Measurements from ENCODE around the gene LIPA. TPM values are rescaled to one million over a fixed set of nuclear protein-coding genes. Genes with fewer than 3 reads are reported as not detected.

LIPA gene
- total and polyA plus RNA-seq, 2 of the 4 experiments (the other 2 are of a cell fraction) = 23.1 to 31.9 TPM

DNA sequence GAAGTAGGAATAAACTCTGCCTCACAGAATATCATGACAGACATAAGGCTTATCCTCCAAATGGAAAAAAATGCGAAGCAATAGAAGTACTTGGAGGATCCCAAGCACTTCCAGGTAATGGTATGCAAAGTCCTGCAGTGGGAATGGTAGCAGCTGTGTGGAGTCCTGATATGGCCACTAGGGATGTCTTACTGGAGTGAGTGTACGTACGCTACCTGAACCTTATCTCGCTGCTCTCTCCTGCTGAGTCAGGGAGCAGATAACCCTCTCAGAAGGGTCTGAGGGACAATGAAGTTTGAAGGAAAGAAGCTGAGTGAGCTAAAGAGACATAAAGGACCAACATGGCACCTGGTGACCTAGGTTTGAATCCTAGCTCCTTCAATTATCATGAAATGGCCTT lies 86.7 kb downstream of the LIPA start:
- Histone ChIP-seq H2BK20ac (ENCODE audit: low read depth, low read length) (no peak overlapping the region), H2BK15ac (ENCODE audit: low read depth, low read length) (no peak overlapping the region), H2AK9ac (replicated peaks; ENCODE audit: low read depth, low read length, poor library complexity) (no peak overlapping the region), H3K14ac (replicated peaks; ENCODE audit: low read depth, low read length) (no peak overlapping the region), H3K79me1 (ENCODE audit: low read depth in 1 of 2, low read length in 2 of 2) (no peaks in the 10 kb centered on the region), H3K27ac (ENCODE audit: insufficient read depth, low read length) (no peak overlapping the region), H3K56ac (ENCODE audit: extremely low read depth, insufficient read depth, low read length) (no peak overlapping the region), H3K4me2 (ENCODE audit: low read depth, low read length) (no peak overlapping the region), H3K18ac (ENCODE audit: low read depth, low read length) (no peak overlapping the region), H3K9me1 (ENCODE audit: insufficient read depth, low read length) (no peaks in the 10 kb centered on the region), H2AK5ac (ENCODE audit: low read depth, low read length) (no peak overlapping the region), H3K27me3 (ENCODE audit: control insufficient read depth, insufficient read depth, low read length) (peaks cover 8% of the 10 kb centered on the region; the same call in 1 of the 2 replicates), H4K8ac (ENCODE audit: low read depth in 2 of 2, low read length in 2 of 2) (no peak overlapping the region), H3K4ac (ENCODE audit: low read depth, low read length) (no peak overlapping the region), H2BK5ac (ENCODE audit: low read depth, low read length, poor library complexity, severe bottlenecking) (no peak overlapping the region), H2BK120ac (ENCODE audit: low read depth, low read length) (no peak overlapping the region), H3K4me1 (ENCODE audit: control insufficient read depth, insufficient read depth, low read length) (no peaks in the 10 kb centered on the region), H3K9ac (ENCODE audit: low read depth, low read length) (no peak overlapping the region), H4K5ac (ENCODE audit: low read depth, low read length) (no peak overlapping the region), H3K36me3 (ENCODE audit: control insufficient read depth, insufficient read depth, low read length) (no peaks in the 10 kb centered on the region), H3K23ac (ENCODE audit: low read depth, low read length) (no peak overlapping the region), H3K4me3 (ENCODE audit: insufficient read depth, low read depth, low read length) (no peak overlapping the region), H2AFZ (replicated peaks; ENCODE audit: low read length, poor library complexity) (no peak overlapping the region), H3K9me3 (ENCODE audit: control insufficient read depth, insufficient read depth, low read length) (no peaks in the 10 kb centered on the region), H4K91ac (ENCODE audit: insufficient read depth, low read depth, low read length) (no peak overlapping the region), H4K20me1 (ENCODE audit: insufficient read depth, low read length) (no peaks in the 10 kb centered on the region)
- ChIA-PET CTCF (no interaction called here), POLR2A (ENCODE audit: unreplicated experiment) (no interaction called here)
- ATAC-seq (ENCODE audit: low read depth) (no peak), DNase-seq (no peak)
- TF ChIP-seq FOS (IDR thresholded peaks at IDR 0.05; ENCODE audit: low read depth, low read length) = no peak
- no peak for TF ChIP-seq MXI1 (IDR thresholded peaks at IDR 0.05; ENCODE audit: borderline replicate concordance, low read depth, low read length)
- TF ChIP-seq MAZ (IDR thresholded peaks at IDR 0.05; ENCODE audit: borderline replicate concordance, low read depth, low read length) = no peak
- no peak for TF ChIP-seq CEBPB (IDR thresholded peaks at IDR 0.05; ENCODE audit: low read depth, low read length)
- TF ChIP-seq CTCF (conservative IDR thresholded peaks at IDR 0.05; ENCODE audit: low read depth, low read length) = no peak
- TF ChIP-seq RFX5 (IDR thresholded peaks at IDR 0.05; ENCODE audit: low read depth, low read length) = no peak
- no peak for TF ChIP-seq MAFK (IDR thresholded peaks at IDR 0.05; ENCODE audit: low read depth, low read length)
- TF ChIP-seq BHLHE40 (IDR thresholded peaks at IDR 0.05; ENCODE audit: low read depth, low read length) = no peak
- TF ChIP-seq RCOR1 (IDR thresholded peaks at IDR 0.05; ENCODE audit: insufficient replicate concordance, low read length) = no peak
- in situ Hi-C loops (cut with MboI; ENCODE audit: low sequenced_read_pairs) (no loop called here), intact Hi-C loops (cut with micrococcal nuclease) (no loop called here), dilution Hi-C loops (cut with HindIII; ENCODE audit: low sequenced_read_pairs, unreplicated experiment) (no loop called here)
- WGBS, 2 experiments (ENCODE audit: extremely low coverage in 2 of 2, insufficient read length in 1 of 2) = 100% methylated on average over 1 of the region's 4 CpGs; no CpG with 5 or more reads in 1 of the 2 experiments
- BruUV-seq (replicated peaks) = no TSS peak

Measured in IMR-90 (cell line).